Stimulated activated naive B cell treated with anti-CD40 and anti-IgM and Interleukin-4, amounts not matched to agents 10 μg/mL and 1 μg/mL and 100 μg/mL, for 72 hours (primary cell): Measurements from ENCODE around the gene CETP.
A peak's percentile ranks its signal among the peaks of the same experiment; 100 is the strongest.

ENCODE experiments used
- ATAC-seq, 2 donors: fragments of 150-1000 bp; cut with Tn5 transposase; replicated peaks; 2 replicates each; pipeline ENCODE4 v1.10.0; 2021; ENCODE audit warnings: moderate library complexity in 1 of 2
- DNase-seq: peaks from one replicate; pipeline ENCODE4 v3.0.0; 2021
- H3K27ac Mint-ChIP-seq: one replicate; pipeline ENCODE4 v1.8.0; 2022; ENCODE audit warnings: mild to moderate bottlenecking, mixed read lengths
- H3K27me3 Mint-ChIP-seq, 2 donors: one replicate each; pipeline ENCODE4 v1.8.0; 2022; ENCODE audit warnings: mixed read lengths in 2 of 2
- H3K36me3 Mint-ChIP-seq, 2 donors: one replicate each; pipeline ENCODE4 v1.8.0; 2022; ENCODE audit warnings: mixed read lengths in 2 of 2, mild to moderate bottlenecking in 1 of 2
- H3K4me1 Mint-ChIP-seq, 2 donors: one replicate each; pipeline ENCODE4 v1.8.0; 2022; ENCODE audit warnings: mixed read lengths in 2 of 2, mild to moderate bottlenecking in 1 of 2
- H3K4me3 Mint-ChIP-seq, 2 donors: one replicate each; pipeline ENCODE4 v1.8.0; 2022; ENCODE audit warnings: mild to moderate bottlenecking in 2 of 2, mixed read lengths in 2 of 2, moderate library complexity in 1 of 2
- H3K9me3 Mint-ChIP-seq, 2 donors: one replicate each; pipeline ENCODE4 v1.8.0; 2022; ENCODE audit warnings: mixed read lengths in 2 of 2, mild to moderate bottlenecking in 1 of 2

CETP gene, protein sequence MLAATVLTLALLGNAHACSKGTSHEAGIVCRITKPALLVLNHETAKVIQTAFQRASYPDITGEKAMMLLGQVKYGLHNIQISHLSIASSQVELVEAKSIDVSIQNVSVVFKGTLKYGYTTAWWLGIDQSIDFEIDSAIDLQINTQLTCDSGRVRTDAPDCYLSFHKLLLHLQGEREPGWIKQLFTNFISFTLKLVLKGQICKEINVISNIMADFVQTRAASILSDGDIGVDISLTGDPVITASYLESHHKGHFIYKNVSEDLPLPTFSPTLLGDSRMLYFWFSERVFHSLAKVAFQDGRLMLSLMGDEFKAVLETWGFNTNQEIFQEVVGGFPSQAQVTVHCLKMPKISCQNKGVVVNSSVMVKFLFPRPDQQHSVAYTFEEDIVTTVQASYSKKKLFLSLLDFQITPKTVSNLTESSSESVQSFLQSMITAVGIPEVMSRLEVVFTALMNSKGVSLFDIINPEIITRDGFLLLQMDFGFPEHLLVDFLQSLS

DNA sequence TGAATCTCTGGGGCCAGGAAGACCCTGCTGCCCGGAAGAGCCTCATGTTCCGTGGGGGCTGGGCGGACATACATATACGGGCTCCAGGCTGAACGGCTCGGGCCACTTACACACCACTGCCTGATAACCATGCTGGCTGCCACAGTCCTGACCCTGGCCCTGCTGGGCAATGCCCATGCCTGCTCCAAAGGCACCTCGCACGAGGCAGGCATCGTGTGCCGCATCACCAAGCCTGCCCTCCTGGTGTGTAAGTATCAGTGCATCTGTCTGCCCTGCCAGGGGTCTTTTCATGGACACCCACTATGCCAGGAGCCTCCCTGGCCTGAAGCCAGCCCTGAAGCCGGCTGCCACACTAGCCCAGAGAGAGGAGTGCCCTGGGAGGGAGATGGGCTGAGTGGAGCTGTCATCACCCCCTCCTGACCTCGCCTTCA, at the start of gene CETP:
Gene CETP, plus strand, starts transcription at position 100 of the 431 bp plus-strand sequence. Its CDS starts 30 bp downstream, at position 130.
- peaks cover 23 to 27% of the 10 kb centered on the region in 2 donors for H3K4me1 Mint-ChIP-seq
- H3K27ac Mint-ChIP-seq, result peak within 1 kb of the TSS; percentile 47
- H3K36me3 Mint-ChIP-seq, result peaks cover 0 to 2% of the 10 kb centered on the region in 2 donors
- H3K27me3 Mint-ChIP-seq, result no peaks in the 10 kb centered on the region
- DNase-seq (no peak), ATAC-seq (no peak)
- H3K4me3 Mint-ChIP-seq, result no peak within 1 kb of the TSS
- no peaks in the 10 kb centered on the region for H3K9me3 Mint-ChIP-seq

DNA sequence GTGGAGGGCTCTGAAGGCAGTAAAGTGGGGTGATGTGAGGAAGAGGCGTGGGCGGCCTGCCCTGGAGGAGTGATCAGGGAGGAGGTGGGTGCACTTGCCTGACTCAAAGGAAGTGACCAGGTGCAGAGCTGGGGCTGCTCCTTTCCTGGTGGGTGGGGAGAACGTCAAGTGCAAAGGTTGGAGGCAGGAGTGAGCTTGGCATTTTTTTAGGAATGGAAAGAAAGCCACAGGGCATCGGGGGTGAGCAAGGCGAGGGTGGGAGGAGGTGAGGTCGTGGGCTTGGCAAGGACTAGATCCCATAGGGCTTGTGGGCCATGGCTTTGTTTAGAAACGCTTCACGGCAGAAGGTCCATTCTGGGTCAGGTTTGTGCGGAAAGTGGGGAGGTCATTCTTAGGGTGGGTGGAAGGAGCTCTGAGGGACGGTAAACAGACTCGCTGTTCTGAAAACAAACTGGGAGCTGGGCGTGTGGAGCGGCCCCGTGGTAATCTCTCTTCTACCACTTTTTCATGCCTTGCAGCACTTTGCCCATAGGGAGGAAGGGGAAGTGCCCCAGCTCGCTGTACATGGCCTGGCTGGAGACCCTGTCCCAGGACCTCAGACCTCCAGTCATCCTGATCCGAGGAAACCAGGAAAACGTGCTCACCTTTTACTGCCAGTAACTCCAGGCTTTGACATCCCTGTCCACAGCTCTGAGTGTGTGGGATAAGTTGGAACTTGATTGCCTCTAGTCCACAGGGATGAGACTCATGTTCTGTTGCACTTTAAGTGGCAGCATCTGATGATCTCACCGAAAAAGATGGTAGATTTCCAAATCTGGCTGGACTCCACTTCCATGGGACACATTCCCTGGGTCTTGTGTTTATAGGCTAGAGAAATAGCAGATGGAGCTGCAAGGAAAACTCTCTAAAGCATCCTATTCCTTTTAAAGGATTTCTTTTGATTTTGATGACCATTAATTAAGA, 48.7 kb upstream of the CETP start:
- Mint-ChIP-seq H3K27me3 (no peaks in the 10 kb centered on the region), H3K4me1 (peaks cover 70 to 92% of the 10 kb centered on the region in 2 donors), H3K27ac (peak overlapping the region; percentile 89), H3K4me3 (peak overlapping the region; percentile 60 to 65), H3K9me3 (peaks cover under 1 to 11% of the 10 kb centered on the region in 2 donors), H3K36me3 (peaks cover 11 to 40% of the 10 kb centered on the region in 2 donors)
- DNase-seq (no peak), ATAC-seq (no peak)

DNA sequence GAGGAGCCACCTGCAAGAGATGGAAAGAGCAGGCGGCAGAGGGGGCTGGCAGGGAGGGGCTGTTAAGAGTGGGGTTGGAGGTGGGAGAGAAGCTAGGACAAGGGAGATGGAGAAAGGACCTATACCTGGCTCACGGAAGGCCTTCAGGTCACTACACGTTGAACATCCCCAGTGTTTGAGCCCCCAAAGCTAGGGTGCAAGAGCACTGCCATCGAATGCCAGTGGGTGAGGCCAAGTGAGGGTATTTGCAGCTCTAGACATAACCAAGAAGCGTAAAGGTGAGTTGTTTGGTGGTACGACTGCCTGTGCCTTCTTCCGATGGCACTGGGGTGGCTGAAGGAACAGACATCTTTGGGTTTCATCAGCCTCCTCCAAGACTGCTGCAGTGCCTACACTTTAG, 46.9 kb upstream of the CETP start:
- peaks cover 78 to 94% of the 10 kb centered on the region in 2 donors for H3K4me1 Mint-ChIP-seq
- DNase-seq, result no peak
- H3K4me3 Mint-ChIP-seq, result no peak overlapping the region
- peaks cover 16 to 51% of the 10 kb centered on the region in 2 donors for H3K36me3 Mint-ChIP-seq
- peak overlapping the region; percentile 91 for H3K27ac Mint-ChIP-seq
- peaks cover 6 to 15% of the 10 kb centered on the region in 2 donors for H3K9me3 Mint-ChIP-seq
- no peaks in the 10 kb centered on the region for H3K27me3 Mint-ChIP-seq
- no peak for ATAC-seq

DNA sequence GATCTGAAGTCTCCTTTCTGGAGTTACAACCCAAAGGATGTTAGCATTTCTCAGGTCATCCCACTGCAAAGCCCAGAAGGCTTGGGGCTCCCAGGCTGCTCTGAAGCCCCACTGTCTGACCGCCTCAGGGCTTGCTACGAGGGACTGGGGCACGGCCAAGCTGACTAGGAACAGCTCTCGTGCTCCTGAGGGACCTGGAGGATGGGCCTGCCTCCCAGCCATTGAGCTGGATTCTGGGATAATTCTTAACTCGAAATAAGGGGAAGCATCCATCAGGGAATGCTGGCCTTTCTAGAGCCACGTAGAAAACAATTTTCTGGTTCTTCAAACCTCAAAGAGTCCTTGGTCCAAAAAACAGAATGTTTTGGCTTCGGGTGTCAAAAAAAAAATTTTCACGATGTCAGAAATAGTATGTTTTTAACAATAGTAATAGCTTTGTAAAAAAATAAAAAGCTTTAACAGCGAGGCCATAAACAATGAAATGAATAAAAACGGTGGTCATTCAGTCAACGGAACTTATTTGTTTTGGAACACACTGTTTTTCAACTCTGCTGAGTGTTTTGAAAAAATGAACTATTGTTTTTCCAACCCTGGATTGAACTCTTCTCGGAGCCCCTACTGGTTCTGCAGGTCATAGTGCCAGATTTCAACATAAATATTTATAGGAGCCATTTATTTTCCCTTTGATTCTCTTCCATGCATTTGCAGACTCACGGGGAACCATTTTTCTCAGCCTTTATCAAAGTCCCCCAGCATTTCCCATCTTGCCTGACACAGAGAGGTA, 46.2 kb upstream of the CETP start:
- Mint-ChIP-seq H3K36me3 (peaks cover 16 to 53% of the 10 kb centered on the region in 2 donors), H3K4me3 (peak overlapping the region; percentile 79 to 81), H3K4me1 (peaks cover 79 to 94% of the 10 kb centered on the region in 2 donors), H3K27me3 (no peaks in the 10 kb centered on the region), H3K9me3 (peaks cover 6 to 17% of the 10 kb centered on the region in 2 donors), H3K27ac (peak overlapping the region; percentile 99)
- no peak for DNase-seq
- ATAC-seq, result no peak

DNA sequence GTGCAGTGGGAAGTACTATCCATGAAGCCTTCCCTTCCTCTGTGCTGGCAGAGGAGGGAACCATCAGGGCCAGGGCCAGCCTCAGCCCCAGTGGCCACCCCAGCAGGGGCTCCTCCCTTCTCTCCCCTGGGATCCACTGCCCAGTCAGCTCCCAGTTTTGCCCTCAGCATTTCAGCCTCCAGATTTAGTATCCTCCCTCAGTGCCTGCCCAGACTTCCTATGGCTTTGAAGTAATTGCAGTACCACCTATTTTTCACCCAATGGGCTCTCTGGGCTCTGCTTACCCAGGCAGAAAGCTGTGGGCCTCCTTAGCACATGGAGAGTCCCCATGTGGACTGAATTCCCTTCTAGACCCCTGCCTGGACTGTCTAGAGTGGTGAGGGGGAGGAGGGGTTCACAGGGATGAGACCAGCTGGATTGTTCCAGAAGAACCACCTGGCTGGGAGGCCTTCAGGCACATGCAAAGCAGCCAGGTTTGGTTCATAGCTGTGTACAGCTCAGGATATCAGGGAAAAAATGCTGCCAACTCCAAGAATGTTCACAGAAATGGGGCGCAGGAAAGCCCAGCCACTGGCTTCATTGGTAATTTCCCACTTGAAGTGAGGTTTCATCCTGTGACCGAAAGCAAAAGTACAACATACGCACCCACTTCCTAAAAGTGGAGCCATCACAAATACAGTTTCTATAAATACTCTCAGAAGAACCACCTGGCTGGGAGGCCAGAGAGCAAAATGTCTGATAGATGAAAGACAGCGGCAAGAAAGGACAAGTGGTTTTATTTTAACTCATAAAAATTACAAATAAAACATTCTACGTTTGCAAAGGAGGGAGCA, 45.0 kb upstream of the CETP start:
- Mint-ChIP-seq H3K27ac (peak overlapping the region; percentile 99), H3K4me1 (peaks cover 77 to 94% of the 10 kb centered on the region in 2 donors), H3K36me3 (peaks cover 12 to 49% of the 10 kb centered on the region in 2 donors), H3K27me3 (no peaks in the 10 kb centered on the region), H3K4me3 (peak overlapping the region; percentile 79 to 81), H3K9me3 (peaks cover 6 to 19% of the 10 kb centered on the region in 2 donors)
- DNase-seq, result peak; percentile 71
- peak; percentile 58 to 66 for ATAC-seq

DNA sequence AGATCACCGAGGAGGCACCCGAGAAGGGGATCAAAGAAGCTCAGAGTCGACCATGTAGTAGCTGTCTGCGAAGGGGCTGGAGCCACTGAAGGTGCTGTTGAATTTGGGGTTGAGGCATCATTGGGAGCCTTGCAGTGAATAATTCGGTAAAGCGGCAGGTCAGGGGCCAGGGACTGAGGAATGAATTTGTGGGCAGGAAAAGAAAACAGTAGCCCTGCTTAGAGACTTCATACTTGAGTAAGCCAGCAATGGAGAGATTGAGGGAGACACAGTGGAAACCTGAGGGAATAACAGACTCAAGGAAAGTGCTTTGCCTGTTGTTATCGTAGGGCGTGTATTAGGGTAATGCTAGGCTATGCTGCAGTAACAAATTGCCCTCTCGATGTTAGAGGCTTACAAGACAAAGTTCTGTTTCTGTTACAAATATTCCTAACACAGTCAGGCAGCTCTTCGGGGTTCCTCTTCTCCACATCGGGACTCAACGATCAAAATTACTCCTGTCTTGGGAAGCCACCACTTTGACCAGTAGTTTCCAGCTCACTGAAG, 43.2 kb upstream of the CETP start:
- H3K27me3 Mint-ChIP-seq, result no peaks in the 10 kb centered on the region
- H3K4me3 Mint-ChIP-seq, result peak overlapping the region; percentile 79 to 81
- DNase-seq (no peak), ATAC-seq (peak; percentile 4 to 24)
- H3K4me1 Mint-ChIP-seq, result peaks cover 65 to 79% of the 10 kb centered on the region in 2 donors
- peaks cover 6 to 19% of the 10 kb centered on the region in 2 donors for H3K9me3 Mint-ChIP-seq
- peak overlapping the region; percentile 99 for H3K27ac Mint-ChIP-seq
- H3K36me3 Mint-ChIP-seq, result peaks cover 12 to 44% of the 10 kb centered on the region in 2 donors

DNA sequence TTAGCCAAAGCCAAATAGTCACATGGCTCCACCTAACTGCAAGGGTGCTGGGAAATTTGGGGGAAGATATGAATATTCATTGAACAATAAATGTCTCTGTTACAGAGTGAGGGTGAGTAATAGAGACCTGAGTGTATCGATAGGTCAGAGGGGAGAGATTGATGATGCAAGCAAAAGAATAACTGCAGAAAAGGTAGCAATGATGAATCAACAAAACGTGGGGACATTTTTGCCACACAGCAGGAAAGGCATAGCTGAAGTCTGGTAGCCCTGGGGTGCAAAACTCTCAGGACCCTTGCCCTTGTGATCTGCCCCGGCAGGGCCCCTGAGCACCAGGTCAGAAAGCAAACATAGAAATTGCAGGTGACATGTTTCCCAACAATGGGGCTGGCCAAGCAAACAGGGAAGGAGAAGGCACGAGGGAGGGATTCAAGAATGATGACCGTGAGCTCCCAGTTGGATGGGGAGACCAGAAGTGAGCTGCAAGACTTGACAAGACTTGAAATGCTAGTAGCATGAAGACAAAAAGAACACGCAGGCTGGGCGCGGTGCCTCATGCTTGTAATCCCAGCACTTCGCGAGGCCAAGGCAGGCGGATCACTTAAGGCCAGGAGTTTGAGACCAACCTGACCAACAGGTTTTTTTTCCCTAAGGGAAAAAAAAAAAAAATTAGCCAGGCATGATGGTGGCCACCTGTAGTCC, 42.5 kb upstream of the CETP start:
- peak; percentile 54 to 59 for ATAC-seq
- no peak for DNase-seq
- Mint-ChIP-seq H3K36me3 (peaks cover 12 to 40% of the 10 kb centered on the region in 2 donors), H3K27ac (peak overlapping the region; percentile 99), H3K4me1 (peaks cover 63 to 79% of the 10 kb centered on the region in 2 donors), H3K27me3 (no peaks in the 10 kb centered on the region), H3K4me3 (peak overlapping the region; percentile 79 to 81), H3K9me3 (peaks cover 6 to 19% of the 10 kb centered on the region in 2 donors)

DNA sequence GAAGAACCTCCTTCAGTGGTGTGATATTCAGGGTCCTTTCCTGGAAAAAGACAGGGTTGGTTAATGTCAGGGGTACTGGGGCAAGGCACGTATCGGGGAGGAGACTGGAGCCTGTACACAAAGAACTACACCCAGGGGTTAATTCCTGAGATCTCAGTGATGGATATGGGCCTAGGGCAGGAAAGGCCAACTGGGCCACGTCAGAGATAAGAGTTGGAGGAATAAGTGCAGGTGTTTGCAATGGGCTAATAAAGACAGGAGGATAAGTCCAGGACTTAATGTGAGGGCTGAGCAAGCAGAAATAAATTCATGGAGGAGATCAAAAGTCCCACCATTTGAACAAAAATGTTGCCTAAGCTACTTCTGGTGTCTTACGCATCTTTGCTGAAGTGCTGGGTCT, 40.2 kb upstream of the CETP start:
- Mint-ChIP-seq H3K36me3 (peaks cover 10 to 27% of the 10 kb centered on the region in 2 donors), H3K4me3 (no peak overlapping the region), H3K27me3 (no peaks in the 10 kb centered on the region), H3K27ac (no peak overlapping the region), H3K9me3 (peaks cover 6 to 15% of the 10 kb centered on the region in 2 donors), H3K4me1 (peaks cover 56 to 69% of the 10 kb centered on the region in 2 donors)
- ATAC-seq, result no peak
- DNase-seq, result no peak

DNA sequence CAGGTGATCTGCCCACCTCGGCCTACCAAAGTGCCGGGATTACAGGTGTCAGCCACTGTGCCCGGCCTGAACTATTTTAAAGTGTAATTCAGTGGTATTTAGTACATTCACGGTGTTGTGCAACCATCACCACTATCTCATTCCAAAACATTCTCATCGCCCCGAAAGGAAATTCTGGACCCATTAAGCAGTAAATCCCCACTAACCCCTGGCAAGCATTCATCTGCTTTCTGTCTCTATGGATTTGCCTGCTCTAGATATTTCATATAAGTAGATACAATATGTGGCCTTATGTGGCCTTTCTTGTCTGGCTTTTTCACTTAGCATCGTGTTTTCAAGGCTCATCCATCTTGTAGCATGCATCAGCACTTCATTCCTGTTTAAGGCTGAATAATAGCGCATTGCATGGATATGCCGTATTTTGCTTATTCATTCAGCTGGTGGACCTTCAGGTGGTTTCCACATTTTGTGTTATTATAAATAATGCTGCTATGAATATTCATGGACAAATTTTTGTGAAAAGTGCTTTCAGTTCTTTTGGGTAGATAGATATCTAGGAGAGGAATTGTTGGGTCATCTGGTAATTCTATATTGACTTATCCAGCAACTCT, 38.2 kb upstream of the CETP start:
- H3K36me3 Mint-ChIP-seq, result peaks cover 3 to 15% of the 10 kb centered on the region in 2 donors
- DNase-seq, result no peak
- ATAC-seq, result no peak
- peaks cover 49 to 60% of the 10 kb centered on the region in 2 donors for H3K4me1 Mint-ChIP-seq
- peak overlapping the region; percentile 56 for H3K27ac Mint-ChIP-seq
- H3K9me3 Mint-ChIP-seq, result peaks cover 4 to 11% of the 10 kb centered on the region in 2 donors
- no peak overlapping the region for H3K4me3 Mint-ChIP-seq
- no peaks in the 10 kb centered on the region for H3K27me3 Mint-ChIP-seq

DNA sequence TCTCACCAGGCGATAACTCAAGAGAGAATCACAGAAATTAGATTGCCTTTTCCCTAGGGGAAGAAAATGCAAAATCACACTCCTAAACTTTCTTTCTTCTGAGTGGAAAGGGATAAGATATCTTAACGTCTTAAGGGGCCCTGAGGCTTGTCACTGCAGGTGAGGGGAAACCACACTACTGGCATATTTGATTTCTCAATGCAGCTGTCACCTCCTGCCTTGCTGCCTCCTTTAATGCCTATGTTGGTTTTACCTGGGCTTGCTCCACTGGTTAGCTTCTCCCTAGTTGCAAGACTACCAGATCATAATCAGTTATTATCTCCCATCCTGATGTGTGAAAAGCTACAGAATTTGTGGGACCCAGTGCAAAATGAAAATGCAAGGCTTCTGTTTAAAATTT, 34.3 kb upstream of the CETP start:
- Mint-ChIP-seq H3K27me3 (no peaks in the 10 kb centered on the region), H3K36me3 (peaks cover 5 to 10% of the 10 kb centered on the region in 2 donors), H3K9me3 (peaks cover 0 to 3% of the 10 kb centered on the region in 2 donors), H3K4me3 (no peak overlapping the region), H3K4me1 (peaks cover 30 to 55% of the 10 kb centered on the region in 2 donors), H3K27ac (no peak overlapping the region)
- ATAC-seq (no peak), DNase-seq (no peak)

DNA sequence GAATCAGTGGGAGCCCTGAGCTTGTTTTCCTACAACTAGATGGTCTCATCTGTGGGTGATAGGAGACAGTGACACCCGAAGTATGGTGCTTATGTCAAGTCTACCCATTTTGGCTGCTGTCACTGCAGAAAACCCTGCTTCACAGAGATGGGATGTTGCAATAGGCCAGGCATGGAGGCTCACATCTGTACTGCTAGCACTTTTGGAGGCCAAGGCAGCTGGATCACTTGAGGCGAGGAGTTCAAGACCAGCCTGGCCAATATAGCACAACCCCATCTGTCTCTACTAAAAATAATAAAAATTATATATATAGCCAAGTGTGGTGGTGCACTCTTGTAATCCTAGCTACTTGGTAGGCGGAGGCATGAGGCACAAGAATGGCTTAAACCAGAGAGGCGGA, 32.1 kb upstream of the CETP start:
- Mint-ChIP-seq H3K27me3 (no peaks in the 10 kb centered on the region), H3K4me3 (no peak overlapping the region), H3K9me3 (peaks cover 0 to 3% of the 10 kb centered on the region in 2 donors)

More for the DNA sequence above, 32.1 kb upstream of the CETP start:
- no peak for ATAC-seq
- peaks cover 27 to 50% of the 10 kb centered on the region in 2 donors for H3K4me1 Mint-ChIP-seq
- H3K36me3 Mint-ChIP-seq, result peaks cover 24 to 30% of the 10 kb centered on the region in 2 donors
- peak overlapping the region; percentile 14 for H3K27ac Mint-ChIP-seq
- DNase-seq, result no peak
